ENCODE measurements around the gene TOMM7. TPM values are rescaled to one million over a fixed set of nuclear protein-coding genes. Genes with fewer than 3 reads are reported as not detected.

The TOMM7 gene
- total and polyA plus RNA-seq, 9 of the 15 experiments (the other 6 are each of a cell fraction or from before 2014, with no cell fraction given), result 283 to 1,717 (median 638) TPM

DNA sequence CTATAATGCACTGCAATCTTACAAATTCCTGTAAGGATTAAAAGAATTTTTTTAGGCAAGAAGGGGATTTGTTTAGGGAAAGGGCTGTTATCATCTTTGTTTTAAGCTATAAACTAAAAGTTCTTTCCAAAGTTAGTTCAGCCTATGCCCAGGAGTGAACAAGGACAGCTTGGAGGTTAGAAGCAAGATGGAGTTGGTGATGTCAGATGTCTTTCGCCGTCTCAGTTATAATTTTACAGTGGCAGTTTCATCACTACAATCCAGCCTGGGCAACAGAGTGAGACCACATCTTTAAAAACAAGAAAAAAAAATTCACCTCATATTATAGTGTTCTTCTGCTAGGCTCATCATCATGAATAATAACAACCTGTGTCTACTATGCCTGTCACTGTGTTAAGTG, 2.1 kb upstream of the TOMM7 start (continued):
- TF ChIP-seq CBFA2T2 (conservative IDR thresholded peaks at IDR 0.05) (no peak), SMARCC2 (IDR thresholded peaks at IDR 0.05; ENCODE audit: low read depth) (no peak), ZNF707 (CRISPR knock-in tag; conservative IDR thresholded peaks at IDR 0.05) (no peak), MECOM (CRISPR knock-in tag; IDR thresholded peaks at IDR 0.05) (peak; percentile 68; the same call in 1 of the 2 replicates), ZNF212 (CRISPR knock-in tag; IDR thresholded peaks at IDR 0.05) (no peak), NCOA2 (IDR thresholded peaks at IDR 0.05; ENCODE audit: partially characterized antibody in 2 of 2) (no peak), JUND (IDR thresholded peaks at IDR 0.05; ENCODE audit: borderline replicate concordance, low read depth, low read length) (no peak), JUND (tag; IDR thresholded peaks at IDR 0.05; ENCODE audit: borderline replicate concordance, low read depth, low read length) (no peak), HEY1 (CRISPR knock-in tag; IDR thresholded peaks at IDR 0.05; ENCODE audit: borderline replicate concordance) (no peak), ZNF24 (IDR thresholded peaks at IDR 0.05) (no peak), TBP (optimal IDR thresholded peaks at IDR 0.05; ENCODE audit: low read depth, low read length) (no peak), ZNF778 (CRISPR knock-in tag; IDR thresholded peaks at IDR 0.05) (no peak), RBM17 (IDR thresholded peaks at IDR 0.05; ENCODE audit: borderline replicate concordance, low read depth, low read length) (no peak), NFRKB (IDR thresholded peaks at IDR 0.05; ENCODE audit: low read depth) (no peak), ZC3H8 (IDR thresholded peaks at IDR 0.05) (no peak), ZNF561 (CRISPR knock-in tag; conservative IDR thresholded peaks at IDR 0.05) (no peak)
- TF ChIP-seq, protein P1, sequence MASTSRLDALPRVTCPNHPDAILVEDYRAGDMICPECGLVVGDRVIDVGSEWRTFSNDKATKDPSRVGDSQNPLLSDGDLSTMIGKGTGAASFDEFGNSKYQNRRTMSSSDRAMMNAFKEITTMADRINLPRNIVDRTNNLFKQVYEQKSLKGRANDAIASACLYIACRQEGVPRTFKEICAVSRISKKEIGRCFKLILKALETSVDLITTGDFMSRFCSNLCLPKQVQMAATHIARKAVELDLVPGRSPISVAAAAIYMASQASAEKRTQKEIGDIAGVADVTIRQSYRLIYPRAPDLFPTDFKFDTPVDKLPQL (IDR thresholded peaks at IDR 0.05; ENCODE audit: extremely low read depth, insufficient read length), result no peak
- TF ChIP-seq, protein P2, sequence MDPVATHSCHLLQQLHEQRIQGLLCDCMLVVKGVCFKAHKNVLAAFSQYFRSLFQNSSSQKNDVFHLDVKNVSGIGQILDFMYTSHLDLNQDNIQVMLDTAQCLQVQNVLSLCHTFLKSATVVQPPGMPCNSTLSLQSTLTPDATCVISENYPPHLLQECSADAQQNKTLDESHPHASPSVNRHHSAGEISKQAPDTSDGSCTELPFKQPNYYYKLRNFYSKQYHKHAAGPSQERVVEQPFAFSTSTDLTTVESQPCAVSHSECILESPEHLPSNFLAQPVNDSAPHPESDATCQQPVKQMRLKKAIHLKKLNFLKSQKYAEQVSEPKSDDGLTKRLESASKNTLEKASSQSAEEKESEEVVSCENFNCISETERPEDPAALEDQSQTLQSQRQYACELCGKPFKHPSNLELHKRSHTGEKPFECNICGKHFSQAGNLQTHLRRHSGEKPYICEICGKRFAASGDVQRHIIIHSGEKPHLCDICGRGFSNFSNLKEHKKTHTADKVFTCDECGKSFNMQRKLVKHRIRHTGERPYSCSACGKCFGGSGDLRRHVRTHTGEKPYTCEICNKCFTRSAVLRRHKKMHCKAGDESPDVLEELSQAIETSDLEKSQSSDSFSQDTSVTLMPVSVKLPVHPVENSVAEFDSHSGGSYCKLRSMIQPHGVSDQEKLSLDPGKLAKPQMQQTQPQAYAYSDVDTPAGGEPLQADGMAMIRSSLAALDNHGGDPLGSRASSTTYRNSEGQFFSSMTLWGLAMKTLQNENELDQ (CRISPR knock-in tag; IDR thresholded peaks at IDR 0.05; ENCODE audit: borderline replicate concordance), result no peak
- TF ChIP-seq, protein P3, sequence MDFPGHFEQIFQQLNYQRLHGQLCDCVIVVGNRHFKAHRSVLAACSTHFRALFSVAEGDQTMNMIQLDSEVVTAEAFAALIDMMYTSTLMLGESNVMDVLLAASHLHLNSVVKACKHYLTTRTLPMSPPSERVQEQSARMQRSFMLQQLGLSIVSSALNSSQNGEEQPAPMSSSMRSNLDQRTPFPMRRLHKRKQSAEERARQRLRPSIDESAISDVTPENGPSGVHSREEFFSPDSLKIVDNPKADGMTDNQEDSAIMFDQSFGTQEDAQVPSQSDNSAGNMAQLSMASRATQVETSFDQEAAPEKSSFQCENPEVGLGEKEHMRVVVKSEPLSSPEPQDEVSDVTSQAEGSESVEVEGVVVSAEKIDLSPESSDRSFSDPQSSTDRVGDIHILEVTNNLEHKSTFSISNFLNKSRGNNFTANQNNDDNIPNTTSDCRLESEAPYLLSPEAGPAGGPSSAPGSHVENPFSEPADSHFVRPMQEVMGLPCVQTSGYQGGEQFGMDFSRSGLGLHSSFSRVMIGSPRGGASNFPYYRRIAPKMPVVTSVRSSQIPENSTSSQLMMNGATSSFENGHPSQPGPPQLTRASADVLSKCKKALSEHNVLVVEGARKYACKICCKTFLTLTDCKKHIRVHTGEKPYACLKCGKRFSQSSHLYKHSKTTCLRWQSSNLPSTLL (IDR thresholded peaks at IDR 0.05), result no peak
- TF ChIP-seq, protein P4, sequence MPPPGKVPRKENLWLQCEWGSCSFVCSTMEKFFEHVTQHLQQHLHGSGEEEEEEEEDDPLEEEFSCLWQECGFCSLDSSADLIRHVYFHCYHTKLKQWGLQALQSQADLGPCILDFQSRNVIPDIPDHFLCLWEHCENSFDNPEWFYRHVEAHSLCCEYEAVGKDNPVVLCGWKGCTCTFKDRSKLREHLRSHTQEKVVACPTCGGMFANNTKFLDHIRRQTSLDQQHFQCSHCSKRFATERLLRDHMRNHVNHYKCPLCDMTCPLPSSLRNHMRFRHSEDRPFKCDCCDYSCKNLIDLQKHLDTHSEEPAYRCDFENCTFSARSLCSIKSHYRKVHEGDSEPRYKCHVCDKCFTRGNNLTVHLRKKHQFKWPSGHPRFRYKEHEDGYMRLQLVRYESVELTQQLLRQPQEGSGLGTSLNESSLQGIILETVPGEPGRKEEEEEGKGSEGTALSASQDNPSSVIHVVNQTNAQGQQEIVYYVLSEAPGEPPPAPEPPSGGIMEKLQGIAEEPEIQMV (tag; conservative IDR thresholded peaks at IDR 0.05; ENCODE audit: low read depth), result peak; percentile 32; the same call in 1 of the 2 replicates
- TF ChIP-seq, protein P5, sequence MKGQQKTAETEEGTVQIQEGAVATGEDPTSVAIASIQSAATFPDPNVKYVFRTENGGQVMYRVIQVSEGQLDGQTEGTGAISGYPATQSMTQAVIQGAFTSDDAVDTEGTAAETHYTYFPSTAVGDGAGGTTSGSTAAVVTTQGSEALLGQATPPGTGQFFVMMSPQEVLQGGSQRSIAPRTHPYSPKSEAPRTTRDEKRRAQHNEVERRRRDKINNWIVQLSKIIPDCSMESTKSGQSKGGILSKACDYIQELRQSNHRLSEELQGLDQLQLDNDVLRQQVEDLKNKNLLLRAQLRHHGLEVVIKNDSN (CRISPR knock-in tag; IDR thresholded peaks at IDR 0.05), result no peak
- TF ChIP-seq, protein P6, sequence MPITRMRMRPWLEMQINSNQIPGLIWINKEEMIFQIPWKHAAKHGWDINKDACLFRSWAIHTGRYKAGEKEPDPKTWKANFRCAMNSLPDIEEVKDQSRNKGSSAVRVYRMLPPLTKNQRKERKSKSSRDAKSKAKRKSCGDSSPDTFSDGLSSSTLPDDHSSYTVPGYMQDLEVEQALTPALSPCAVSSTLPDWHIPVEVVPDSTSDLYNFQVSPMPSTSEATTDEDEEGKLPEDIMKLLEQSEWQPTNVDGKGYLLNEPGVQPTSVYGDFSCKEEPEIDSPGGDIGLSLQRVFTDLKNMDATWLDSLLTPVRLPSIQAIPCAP (CRISPR knock-in tag; IDR thresholded peaks at IDR 0.05; ENCODE audit: borderline replicate concordance), result no peak

Measured in K562 (cell line).